HG02938 (cell line): Measurements from ENCODE around the gene RDH12.
"Not testable (repeated sequence)": the region's sequence is repeated elsewhere in the genome, so short reads cannot be mapped to it uniquely, and the experiment has no call there.

ENCODE experiments used
- ATAC-seq: cut with Tn5 transposase; IDR thresholded peaks from one replicate; pipeline ENCODE4 v1.9.1; 2021; ENCODE audit warnings: mild to moderate bottlenecking, moderate library complexity; ENCODE audit not compliant: unreplicated experiment

RDH12 gene

GRCh38 chr14:67704484-67705089, 2.9 kb downstream of the RDH12 start:
- ATAC-seq: no peak

DNA sequence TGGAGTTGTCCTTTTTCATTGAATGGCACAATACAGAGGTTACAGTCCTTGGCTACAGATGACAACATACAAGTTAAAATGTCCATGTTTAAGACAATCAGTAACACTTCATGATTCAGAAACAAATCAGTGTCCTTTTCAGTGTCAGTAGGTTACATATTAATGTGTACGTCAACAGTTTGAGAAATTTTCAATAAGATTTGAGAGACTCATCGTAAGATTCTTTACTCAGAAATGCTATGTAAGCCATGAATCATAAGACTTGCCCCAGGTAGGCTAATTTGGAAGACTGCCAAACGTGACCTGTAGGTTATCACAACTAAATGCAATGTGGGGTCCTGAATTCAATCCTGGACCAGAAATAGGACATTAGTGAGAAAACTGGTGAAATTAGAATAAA, 3.5 kb downstream of the RDH12 start:
- ATAC-seq: no peak

GRCh38 chr14:67709346-67709745, 7.7 kb downstream of the RDH12 start:
- not testable (repeated sequence) for ATAC-seq

DNA sequence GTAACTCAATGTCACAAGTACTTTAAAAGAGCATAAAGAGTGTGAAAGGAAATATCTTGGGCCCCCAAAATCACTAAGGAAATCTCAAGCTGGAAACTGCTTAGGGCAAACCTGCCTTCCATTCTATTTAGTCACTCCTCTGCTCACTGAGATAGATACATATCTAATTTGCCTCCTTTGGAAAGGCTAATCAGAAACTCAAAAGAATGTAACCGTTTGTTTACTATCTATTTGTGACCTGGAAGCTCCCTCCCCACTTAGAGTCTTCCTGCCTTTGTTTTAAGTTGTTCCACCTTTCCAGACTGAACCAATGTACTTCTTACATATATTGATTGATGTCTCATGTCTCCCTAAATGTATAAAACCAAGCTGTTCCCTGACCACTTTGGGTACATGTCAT, 8.1 kb downstream of the RDH12 start:
- not testable (repeated sequence) for ATAC-seq

GRCh38 chr14:67710209-67710608, 8.5 kb downstream of the RDH12 start:
- ATAC-seq: no peak

- ATAC-seq: no peak
Measured at GRCh38 chr14:67717048-67717447, 15.4 kb downstream of the RDH12 start.

GRCh38 chr14:67718265-67718664, 16.6 kb downstream of the RDH12 start:
- no peak for ATAC-seq

GRCh38 chr14:67719385-67719784, 17.7 kb downstream of the RDH12 start:
- not testable (repeated sequence) for ATAC-seq

- ATAC-seq: no peak
Measured at GRCh38 chr14:67719866-67720265, 18.2 kb downstream of the RDH12 start.

DNA sequence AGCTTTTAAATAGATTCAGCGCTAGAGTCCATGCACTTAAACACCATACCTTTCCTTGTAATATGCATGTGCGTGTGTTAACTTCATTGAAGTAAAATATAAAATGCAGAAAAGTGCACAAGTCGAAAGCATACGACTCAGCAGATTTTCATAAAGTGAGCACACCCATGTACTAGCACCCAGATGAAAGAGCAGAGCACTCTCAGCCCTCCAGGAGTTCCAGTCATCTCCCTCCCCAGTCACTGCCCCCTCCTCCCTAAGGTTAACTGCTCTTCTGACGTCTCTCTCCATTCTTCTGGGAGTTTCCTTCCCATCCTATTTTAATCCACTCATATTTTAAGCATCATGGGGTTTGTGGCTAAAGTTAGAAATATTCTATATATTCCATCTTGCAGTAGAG, 20.2 kb downstream of the RDH12 start:
- no peak for ATAC-seq

DNA sequence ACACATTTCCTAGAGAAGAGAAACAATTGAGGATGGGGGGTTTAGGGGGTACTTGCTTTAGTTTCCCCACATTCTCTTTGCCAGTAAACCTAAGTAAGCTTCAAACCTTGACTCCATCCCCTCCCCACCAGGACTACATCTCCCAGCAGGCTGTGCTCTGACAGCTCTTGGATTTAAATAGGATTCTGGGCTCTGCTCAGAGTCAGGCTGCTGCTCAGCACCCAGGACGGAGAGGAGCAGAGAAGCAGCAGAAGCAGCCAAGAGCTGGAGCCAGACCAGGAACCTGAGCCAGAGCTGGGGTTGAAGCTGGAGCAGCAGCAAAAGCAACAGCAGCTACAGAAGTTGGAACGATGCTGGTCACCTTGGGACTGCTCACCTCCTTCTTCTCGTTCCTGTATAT, 20.6 kb downstream of the RDH12 start:
- ATAC-seq: no peak

- no peak for ATAC-seq
Measured at GRCh38 chr14:67725171-67725570, 23.5 kb downstream of the RDH12 start.

DNA sequence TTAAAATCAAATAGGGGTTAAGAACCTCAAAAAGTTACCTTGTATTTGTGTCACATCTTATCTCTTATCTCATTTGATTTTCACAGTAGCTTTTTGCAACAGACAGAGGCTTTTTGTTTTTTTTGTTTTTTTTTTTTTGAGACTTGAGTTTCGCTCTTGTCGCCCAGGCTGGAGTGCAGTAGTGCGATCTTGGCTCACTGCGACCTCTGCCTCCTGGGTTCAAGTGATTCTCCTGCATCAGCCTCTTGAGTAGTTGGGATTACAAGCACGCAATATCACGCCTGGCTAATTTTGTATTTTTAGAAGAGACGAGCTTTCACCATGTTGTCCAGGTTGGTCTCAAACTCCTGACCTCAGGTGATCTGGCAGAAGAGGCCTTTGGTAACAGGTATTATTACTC, 25.7 kb downstream of the RDH12 start:
- no peak for ATAC-seq

- ATAC-seq: no peak
Measured at GRCh38 chr14:67728258-67728657, 26.6 kb downstream of the RDH12 start.

DNA sequence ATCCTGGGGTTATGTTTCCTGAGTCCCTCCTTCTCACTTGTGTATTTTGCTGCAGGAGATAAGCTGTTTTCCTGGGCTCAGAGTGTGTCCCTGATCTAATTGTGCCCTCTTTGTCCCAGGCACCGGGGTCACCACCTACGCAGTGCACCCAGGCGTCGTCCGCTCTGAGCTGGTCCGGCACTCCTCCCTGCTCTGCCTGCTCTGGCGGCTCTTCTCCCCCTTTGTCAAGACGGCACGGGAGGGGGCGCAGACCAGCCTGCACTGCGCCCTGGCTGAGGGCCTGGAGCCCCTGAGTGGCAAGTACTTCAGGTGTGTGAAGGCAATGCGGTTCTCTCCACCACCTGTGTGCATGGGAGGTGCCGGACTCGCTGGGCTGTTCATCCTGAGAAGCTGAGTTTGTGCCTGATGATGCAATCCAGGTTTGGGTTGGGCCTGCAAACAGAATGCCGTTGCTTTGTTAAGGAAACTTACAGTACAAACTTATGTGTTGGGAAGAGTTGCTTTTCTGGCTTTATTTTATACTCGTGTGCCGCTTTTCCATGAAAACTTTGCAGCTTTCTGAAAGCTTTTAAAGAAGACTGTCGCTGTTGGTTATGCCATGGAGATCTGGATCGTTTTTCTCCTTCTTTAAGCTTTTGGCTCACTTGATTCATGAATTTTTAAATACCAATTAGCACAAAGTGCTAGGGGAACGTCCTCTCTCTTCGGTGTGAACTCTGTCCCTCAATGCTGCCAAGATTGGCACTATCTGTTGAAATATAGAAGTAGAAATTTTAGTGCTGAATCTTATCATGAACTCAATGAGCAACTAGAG, 27.6 kb downstream of the RDH12 start:
- no peak for ATAC-seq

GRCh38 chr14:67733616-67734015, 31.9 kb downstream of the RDH12 start:
- ATAC-seq: no peak

GRCh38 chr14:67734675-67735074, 33.0 kb downstream of the RDH12 start:
- ATAC-seq: no peak

GRCh38 chr14:67735336-67736147, 33.9 kb downstream of the RDH12 start:
- ATAC-seq: no peak

GRCh38 chr14:67736771-67737170, 35.1 kb downstream of the RDH12 start:
- no peak for ATAC-seq

DNA sequence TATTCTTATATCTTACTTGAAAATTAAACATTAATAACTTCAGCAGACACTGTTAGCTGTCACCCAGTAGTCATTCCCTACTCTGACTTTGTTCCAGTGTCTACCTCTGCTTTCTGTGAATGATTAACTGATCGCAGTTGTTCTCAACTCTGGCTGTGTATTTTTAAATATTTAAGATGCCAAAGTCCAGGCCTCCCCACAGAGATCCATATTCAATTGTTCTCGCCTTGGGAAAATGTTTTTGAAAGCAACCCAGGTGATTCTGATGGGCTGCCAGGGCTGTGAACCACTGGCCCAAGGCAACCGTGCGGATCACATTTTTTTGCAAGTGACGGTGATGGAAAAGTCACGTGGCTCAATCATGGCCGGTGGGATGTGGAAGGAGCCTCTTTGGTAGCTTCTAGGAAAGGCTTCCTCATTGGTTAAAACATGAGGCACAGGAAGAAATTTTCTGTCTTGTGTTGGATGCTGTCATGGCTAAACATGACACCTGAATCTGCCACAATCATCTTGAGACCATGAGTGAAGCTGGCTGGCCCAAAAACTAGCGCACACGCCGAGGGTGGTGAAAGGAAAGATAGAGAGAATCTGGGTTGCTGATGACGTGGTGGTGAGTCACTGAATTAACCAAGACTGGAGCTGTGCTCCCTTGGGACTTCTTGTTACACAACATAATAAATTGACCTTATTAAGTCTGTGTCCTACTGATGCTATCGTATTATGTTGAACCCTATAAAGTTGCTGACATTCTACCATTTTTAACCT, 37.2 kb downstream of the RDH12 start:
- no peak for ATAC-seq

DNA sequence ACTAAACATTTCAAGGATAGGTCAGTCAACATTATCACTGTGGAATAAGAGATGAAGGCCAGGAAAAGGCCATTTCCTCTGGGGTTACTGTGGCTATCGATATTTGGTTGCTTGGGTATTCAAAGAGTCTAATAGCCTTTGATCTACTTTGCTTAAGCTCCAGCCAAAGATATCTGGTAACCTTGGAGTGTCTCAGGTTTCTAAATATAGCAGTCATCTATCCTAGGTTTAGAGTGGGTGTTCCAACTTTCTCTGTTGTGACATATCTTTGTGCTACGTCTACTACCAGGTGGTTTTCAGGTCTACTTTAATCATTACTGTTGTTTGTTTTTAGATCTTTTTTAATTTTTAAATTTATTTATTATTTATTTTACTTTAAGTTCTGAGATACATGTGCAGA, 42.4 kb downstream of the RDH12 start:
- no peak for ATAC-seq
